IMR-90 (cell line): ENCODE data around the gene KRTAP12-4. TPM values are rescaled to one million over a fixed set of nuclear protein-coding genes. Genes with fewer than 3 reads are reported as not detected.

Experiments used
- ATAC-seq: fragments of 200-7000 bp; cut with Tn5 transposase; 2 replicates; pipeline ENCODE4 v1.9.1; 2020; ENCODE audit warnings: low read depth, mild to moderate bottlenecking, moderate library complexity
- Bru-seq: library from RNA; stranded (reverse); fragments of 400-500 nt; gene quantifications from one replicate; lab custom pipeline; 2021; lab: Mats Ljungman, UMichigan
- BruChase-seq, 2 experiments: library from RNA; stranded (reverse); fragments of 400-500 nt; gene quantifications; one replicate each; lab custom pipeline; 2021; lab: Mats Ljungman, UMichigan
- BruUV-seq: library from RNA; stranded (reverse); fragments of 400-500 nt; replicated peaks from 2 replicates; lab custom pipeline; 2021; lab: Mats Ljungman, UMichigan
- CTCF ChIA-PET: fragments of 300-600 bp; formaldehyde crosslinking; extraction: SDS; loops from one replicate; lab custom pipeline; 2021; ENCODE audit warnings: antibody characterized with exemption; lab: Yijun Ruan, JAX
- POLR2A ChIA-PET: fragments of 300-600 bp; sonication (Branson Sonifier 250); formaldehyde crosslinking; loops from one replicate; lab custom pipeline; 2022; ENCODE audit warnings: antibody characterized with exemption; ENCODE audit not compliant: unreplicated experiment; lab: Charles Lee
- DNase-seq: peaks from one replicate; pipeline ENCODE4 v3.0.0; 2013
- H2AFZ ChIP-seq: replicated peaks from 2 replicates; pipeline ENCODE3; 2013; ENCODE audit warnings: low read length, mild to moderate bottlenecking; ENCODE audit not compliant: poor library complexity
- H2AK5ac ChIP-seq: 2 replicates; pipeline ENCODE4 v1.6.1; 2013; ENCODE audit warnings: low read depth, low read length, inconsistent platforms
- H2AK9ac ChIP-seq: replicated peaks from 2 replicates; pipeline ENCODE3; 2013; ENCODE audit warnings: mild to moderate bottlenecking, low read depth, low read length, moderate library complexity; ENCODE audit not compliant: poor library complexity
- H2BK120ac ChIP-seq: 2 replicates; pipeline ENCODE4 v1.6.1; 2013; ENCODE audit warnings: low read depth, low read length, inconsistent platforms
- H2BK15ac ChIP-seq: 3 replicates; pipeline ENCODE4 v1.6.1; 2013; ENCODE audit warnings: low read depth, low read length, inconsistent platforms
- H2BK20ac ChIP-seq: 2 replicates; pipeline ENCODE4 v1.6.1; 2013; ENCODE audit warnings: low read depth, mild to moderate bottlenecking, inconsistent platforms, low read length, moderate library complexity
- H2BK5ac ChIP-seq: 2 replicates; pipeline ENCODE4 v1.6.1; 2013; ENCODE audit warnings: mild to moderate bottlenecking, low read depth, low read length, inconsistent platforms; ENCODE audit not compliant: poor library complexity, severe bottlenecking
- H3K14ac ChIP-seq: replicated peaks from 2 replicates; pipeline ENCODE4 v1.6.1; 2013; ENCODE audit warnings: low read depth, low read length, inconsistent platforms
- H3K18ac ChIP-seq: 2 replicates; pipeline ENCODE4 v1.6.1; 2013; ENCODE audit warnings: low read depth, low read length, control low read depth
- H3K23ac ChIP-seq: 2 replicates; pipeline ENCODE4 v1.6.1; 2013; ENCODE audit warnings: low read depth, low read length, inconsistent platforms
- H3K27ac ChIP-seq: 2 replicates; pipeline ENCODE4 v1.5.1; 2013; ENCODE audit warnings: mild to moderate bottlenecking, control low read depth, low read length; ENCODE audit not compliant: insufficient read depth
- H3K27me3 ChIP-seq: 2 replicates; pipeline ENCODE4 v1.6.1; 2013; ENCODE audit warnings: low read length; ENCODE audit not compliant: control insufficient read depth, insufficient read depth
- H3K36me3 ChIP-seq: 2 replicates; pipeline ENCODE4 v1.6.1; 2013; ENCODE audit warnings: low read length, mixed read lengths; ENCODE audit not compliant: control insufficient read depth, insufficient read depth
- H3K4ac ChIP-seq: 2 replicates; pipeline ENCODE4 v1.6.1; 2013; ENCODE audit warnings: low read depth, low read length, inconsistent platforms
- H3K4me1 ChIP-seq: 2 replicates; pipeline ENCODE4 v1.6.1; 2013; ENCODE audit warnings: low read length, mixed read lengths; ENCODE audit not compliant: control insufficient read depth, insufficient read depth
- H3K4me2 ChIP-seq: 2 replicates; pipeline ENCODE4 v1.6.1; 2013; ENCODE audit warnings: low read depth, mild to moderate bottlenecking, control low read depth, low read length, moderate library complexity
- H3K4me3 ChIP-seq: 2 replicates; pipeline ENCODE4 v1.5.1; 2013; ENCODE audit warnings: low read depth, mild to moderate bottlenecking, control low read depth, low read length, moderate library complexity; ENCODE audit not compliant: insufficient read depth
- H3K56ac ChIP-seq: 2 replicates; pipeline ENCODE4 v1.6.1; 2013; ENCODE audit warnings: low read length, inconsistent platforms; ENCODE audit not compliant: insufficient read depth; ENCODE audit errors: extremely low read depth
- H3K79me1 ChIP-seq, 2 experiments: 2 replicates each; pipeline ENCODE4 v1.6.1; 2013; ENCODE audit warnings: low read length in 2 of 2, inconsistent platforms in 1 of 2, low read depth in 1 of 2
- H3K9ac ChIP-seq: 2 replicates; pipeline ENCODE4 v1.6.1; 2013; ENCODE audit warnings: low read depth, low read length, control low read depth
- H3K9me1 ChIP-seq: 2 replicates; pipeline ENCODE4 v1.6.1; 2013; ENCODE audit warnings: low read length, inconsistent platforms; ENCODE audit not compliant: insufficient read depth
- H3K9me3 ChIP-seq: 2 replicates; pipeline ENCODE4 v1.6.1; 2013; ENCODE audit warnings: low read length; ENCODE audit not compliant: control insufficient read depth, insufficient read depth
- H4K20me1 ChIP-seq: 2 replicates; pipeline ENCODE4 v1.6.1; 2013; ENCODE audit warnings: low read length, inconsistent platforms; ENCODE audit not compliant: insufficient read depth
- H4K5ac ChIP-seq: 2 replicates; pipeline ENCODE4 v1.6.1; 2013; ENCODE audit warnings: mild to moderate bottlenecking, low read depth, low read length, control low read depth
- H4K8ac ChIP-seq, 2 experiments: 2 replicates each; pipeline ENCODE4 v1.6.1; 2013; ENCODE audit warnings: low read depth in 2 of 2, low read length in 2 of 2, control low read depth in 1 of 2, inconsistent platforms in 1 of 2
- H4K91ac ChIP-seq: 2 replicates; pipeline ENCODE4 v1.6.1; 2013; ENCODE audit warnings: low read depth, low read length, inconsistent platforms; ENCODE audit not compliant: insufficient read depth
- BHLHE40 ChIP-seq: fragments of 150-350 bp; IDR thresholded peaks from 2 replicates; pipeline ENCODE4 v1.6.1; 2016; ENCODE audit warnings: mild to moderate bottlenecking, low read depth, low read length
- CEBPB ChIP-seq: IDR thresholded peaks from 2 replicates; pipeline ENCODE4 v1.6.1; 2012; ENCODE audit warnings: low read depth, low read length, improper control_type of control experiment
- CHD1 ChIP-seq: IDR thresholded peaks from 2 replicates; pipeline ENCODE4 v1.6.1; 2012; ENCODE audit warnings: low read depth, low read length, improper control_type of control experiment
- FOS ChIP-seq: fragments of 150-350 bp; IDR thresholded peaks from 2 replicates; pipeline ENCODE4 v1.6.1; 2016; ENCODE audit warnings: low read depth, low read length
- MAFK ChIP-seq: IDR thresholded peaks from 2 replicates; pipeline ENCODE4 v1.6.1; 2012; ENCODE audit warnings: low read depth, low read length, improper control_type of control experiment
- MAZ ChIP-seq: IDR thresholded peaks from 2 replicates; pipeline ENCODE4 v1.6.1; 2012; ENCODE audit warnings: low read depth, mild to moderate bottlenecking, low read length, improper control_type of control experiment, moderate library complexity, borderline replicate concordance
- MXI1 ChIP-seq: IDR thresholded peaks from 2 replicates; pipeline ENCODE4 v1.6.1; 2012; ENCODE audit warnings: low read depth, mild to moderate bottlenecking, low read length, moderate library complexity, borderline replicate concordance
- NFE2L2 ChIP-seq: fragments of 150-350 bp; IDR thresholded peaks from 2 replicates; pipeline ENCODE4 v1.6.1; 2016; ENCODE audit warnings: low read depth, mild to moderate bottlenecking, low read length
- POLR2A ChIP-seq: IDR thresholded peaks from 2 replicates; pipeline ENCODE4 v1.6.1; 2012; ENCODE audit warnings: mild to moderate bottlenecking, low read depth, low read length
- RCOR1 ChIP-seq: IDR thresholded peaks from 2 replicates; pipeline ENCODE4 v1.6.1; 2012; ENCODE audit warnings: mild to moderate bottlenecking, low read length, improper control_type of control experiment; ENCODE audit not compliant: insufficient replicate concordance
- RFX5 ChIP-seq: IDR thresholded peaks from 2 replicates; pipeline ENCODE4 v1.8.0; 2012; ENCODE audit warnings: low read depth, mild to moderate bottlenecking, low read length, moderate library complexity
- SMC3 ChIP-seq: fragments of 150-350 bp; IDR thresholded peaks from 2 replicates; pipeline ENCODE4 v1.6.1; 2016; ENCODE audit warnings: low read depth, mild to moderate bottlenecking, antibody characterized with exemption, low read length, moderate library complexity
- WGBS, 2 experiments: methylation state at CpG; one replicate each; pipeline versions ENCODE4 v1.1.5 to v1.1.7; 2013; ENCODE audit warnings: missing lambda C conversion rate in 2 of 2; ENCODE audit not compliant: insufficient read length in 1 of 2; ENCODE audit errors: extremely low coverage in 2 of 2; 5-methylcytosine and 5-hydroxymethylcytosine counted together
- dilution Hi-C: fragments of 300-500 bp; cut with HindIII; formaldehyde crosslinking; loops from one replicate; pipeline ENCODE4 v1.14.3; 2018; ENCODE audit warnings: low sequenced_read_pairs; ENCODE audit not compliant: unreplicated experiment
- in situ Hi-C: fragments of 300-500 bp; cut with MboI; formaldehyde crosslinking; loops from 3 replicates; pipeline ENCODE4 v1.14.3; 2019; ENCODE audit warnings: low sequenced_read_pairs, inconsistent platforms, mixed read lengths
- intact Hi-C: fragments of 100-400 bp; cut with micrococcal nuclease; formaldehyde crosslinking; loops from 2 replicates; pipeline ENCODE4 v1.10.0; 2022
- long read RNA-seq: library from polyadenylated mRNA; unstranded; transcript quantifications from one replicate; pipeline ENCODE4 v2.0.0, GENCODE V29; 2021; ENCODE audit not compliant: unreplicated experiment
- polyA plus RNA-seq, 3 experiments: library from polyadenylated mRNA; depleted of rRNA; stranded (reverse); fragments of >200 nt; gene quantifications; 2 replicates each; pipeline ENCODE4 v1.2.3, GENCODE V29; 2012; ENCODE audit warnings: low replicate concordance in 1 of 3
- total RNA-seq: library from RNA; depleted of rRNA; stranded (reverse); fragments of >200 nt; gene quantifications from 2 replicates; pipeline ENCODE4 v1.2.3, GENCODE V29; 2012; rRNA removed
- TF ChIP-seq, protein P1 (sequence below): fragments of 150-350 bp; IDR thresholded peaks from 2 replicates; pipeline ENCODE4 v1.6.1; 2016; ENCODE audit warnings: low read depth, mild to moderate bottlenecking, low read length, moderate library complexity, borderline replicate concordance
- TF ChIP-seq, protein P2 (sequence below): fragments of 150-350 bp; IDR thresholded peaks from 2 replicates; pipeline ENCODE4 v1.6.1; 2017; ENCODE audit warnings: mild to moderate bottlenecking, antibody characterized with exemption, low read length, low read depth

Gene KRTAP12-4, protein sequence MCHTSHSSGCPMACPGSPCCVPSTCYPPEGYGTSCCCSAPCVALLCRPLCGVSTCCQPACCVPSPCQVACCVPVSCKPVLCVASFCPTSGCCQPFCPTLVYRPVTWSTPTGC
- total RNA-seq (not detected in 2 replicates), polyA plus RNA-seq (2012; rRNA removed) (not detected in 2 replicates), Bru-seq, nascent RNA (not detected), BruChase-seq, experiment 1, labeled RNA remaining after a 6-hour chase (not detected), BruChase-seq, experiment 2, labeled RNA remaining after a 2-hour chase (not detected)
- not detected in 2 replicates for polyA plus RNA-seq (2012; cell fraction: cytosol; rRNA removed)
- not detected in 2 replicates for polyA plus RNA-seq (2012; cell fraction: nucleus; rRNA removed; ENCODE audit: low replicate concordance)
- long read RNA-seq = 0 reads

DNA sequence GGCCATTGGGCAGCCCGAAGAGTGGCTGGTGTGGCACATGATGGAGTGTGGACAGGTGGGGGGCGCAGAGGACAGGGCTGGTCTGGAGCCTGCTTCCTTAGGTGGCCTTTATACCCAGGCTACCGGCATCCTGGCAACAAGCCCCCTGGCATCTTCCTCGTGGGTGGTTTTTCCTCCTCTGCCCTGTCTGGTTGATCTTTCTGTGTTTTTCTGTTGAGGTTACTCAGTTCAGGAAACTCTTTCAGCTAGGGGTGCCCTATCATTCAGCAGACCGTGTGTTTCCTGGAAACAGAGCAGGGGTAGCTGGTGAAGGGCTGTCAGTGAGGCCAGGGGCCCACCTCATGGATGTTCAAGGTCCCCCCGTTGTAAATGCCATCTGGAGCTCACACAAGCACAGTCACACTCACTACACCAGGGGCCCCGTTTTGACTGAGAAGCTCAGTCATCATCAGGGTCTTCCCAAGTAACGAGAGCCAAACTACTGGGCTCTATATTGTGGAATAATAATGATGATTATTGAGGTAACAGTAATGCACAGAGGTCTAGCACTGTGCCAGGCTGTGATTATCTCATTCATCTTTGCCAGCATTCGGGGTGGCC, at the start of gene KRTAP12-4:
Gene KRTAP12-4, minus strand, starts transcription at position 84 of the 600 bp plus-strand sequence. Its CDS starts 45 bp downstream, at position 39.
- ChIA-PET POLR2A (no interaction called here), CTCF (no interaction called here)
- peaks cover 2% of the 10 kb centered on the region; the same call in 1 of the 2 replicates for H3K27me3 ChIP-seq
- no peak within 1 kb of the TSS for H3K27ac ChIP-seq
- no peak within 1 kb of the TSS for H3K14ac ChIP-seq
- H2AK5ac ChIP-seq = no peak within 1 kb of the TSS
- H2BK120ac ChIP-seq = no peak within 1 kb of the TSS
- H3K18ac ChIP-seq = no peak within 1 kb of the TSS
- H3K9ac ChIP-seq = no peak within 1 kb of the TSS
- no peak within 1 kb of the TSS for H3K4me2 ChIP-seq
- no peak within 1 kb of the TSS for H4K5ac ChIP-seq
- no CpG with 5 or more reads among the region's 9 CpGs for WGBS, 2 experiments
- H3K36me3 ChIP-seq = no peaks in the 10 kb centered on the region
- H4K91ac ChIP-seq = no peak within 1 kb of the TSS
- H3K9me3 ChIP-seq = peaks cover 5% of the 10 kb centered on the region
- no peak within 1 kb of the TSS for H4K8ac ChIP-seq
- intact Hi-C loops = loop anchor here (10.0 kb wide), 1 partner anchor 60 kb away; the partner anchor contains the start of gene TSPEAR
- BruUV-seq = no TSS peak
- H3K4me1 ChIP-seq = no peaks in the 10 kb centered on the region
- no peak within 1 kb of the TSS for H3K4me3 ChIP-seq
- no peak for ATAC-seq
- H2BK5ac ChIP-seq = no peak within 1 kb of the TSS
- H2AFZ ChIP-seq = no peak within 1 kb of the TSS
- H2AK9ac ChIP-seq = no peak within 1 kb of the TSS
- no peak within 1 kb of the TSS for H3K56ac ChIP-seq
- in situ Hi-C loops = no loop called here
- no peaks in the 10 kb centered on the region for H4K20me1 ChIP-seq
- no peak within 1 kb of the TSS for H2BK20ac ChIP-seq
- no peaks in the 10 kb centered on the region for H3K9me1 ChIP-seq
- DNase-seq = no peak
- H3K23ac ChIP-seq = no peak within 1 kb of the TSS
- no peak within 1 kb of the TSS for H2BK15ac ChIP-seq
- H3K79me1 ChIP-seq = no peaks in the 10 kb centered on the region
- no peak within 1 kb of the TSS for H3K4ac ChIP-seq
- dilution Hi-C loops = no loop called here
- no peak for TF ChIP-seq BHLHE40
- no peak for TF ChIP-seq CEBPB
- TF ChIP-seq, protein P1, sequence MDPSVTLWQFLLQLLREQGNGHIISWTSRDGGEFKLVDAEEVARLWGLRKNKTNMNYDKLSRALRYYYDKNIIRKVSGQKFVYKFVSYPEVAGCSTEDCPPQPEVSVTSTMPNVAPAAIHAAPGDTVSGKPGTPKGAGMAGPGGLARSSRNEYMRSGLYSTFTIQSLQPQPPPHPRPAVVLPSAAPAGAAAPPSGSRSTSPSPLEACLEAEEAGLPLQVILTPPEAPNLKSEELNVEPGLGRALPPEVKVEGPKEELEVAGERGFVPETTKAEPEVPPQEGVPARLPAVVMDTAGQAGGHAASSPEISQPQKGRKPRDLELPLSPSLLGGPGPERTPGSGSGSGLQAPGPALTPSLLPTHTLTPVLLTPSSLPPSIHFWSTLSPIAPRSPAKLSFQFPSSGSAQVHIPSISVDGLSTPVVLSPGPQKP = no peak
- TF ChIP-seq RFX5 = no peak
- TF ChIP-seq CHD1 = no peak
- TF ChIP-seq MXI1 = no peak
- TF ChIP-seq, protein P2, sequence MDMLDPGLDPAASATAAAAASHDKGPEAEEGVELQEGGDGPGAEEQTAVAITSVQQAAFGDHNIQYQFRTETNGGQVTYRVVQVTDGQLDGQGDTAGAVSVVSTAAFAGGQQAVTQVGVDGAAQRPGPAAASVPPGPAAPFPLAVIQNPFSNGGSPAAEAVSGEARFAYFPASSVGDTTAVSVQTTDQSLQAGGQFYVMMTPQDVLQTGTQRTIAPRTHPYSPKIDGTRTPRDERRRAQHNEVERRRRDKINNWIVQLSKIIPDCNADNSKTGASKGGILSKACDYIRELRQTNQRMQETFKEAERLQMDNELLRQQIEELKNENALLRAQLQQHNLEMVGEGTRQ = no peak
- no peak for TF ChIP-seq RCOR1
- no peak for TF ChIP-seq POLR2A
- no peak for TF ChIP-seq MAFK
- TF ChIP-seq MAZ = no peak
- no peak for TF ChIP-seq NFE2L2
- no peak for TF ChIP-seq FOS
- TF ChIP-seq SMC3 = no peak
